Lung (tissue), 12 donors: ENCODE results near the gene PLPP7. TPM values are rescaled to one million over a fixed set of nuclear protein-coding genes. Genes with fewer than 3 reads are reported as not detected.

Experiments
- ATAC-seq: fragments of 200-7000 bp; cut with Tn5 transposase; one replicate; pipeline ENCODE4 v1.9.1; 2020; ENCODE audit warnings: moderate number of reproducible peaks; ENCODE audit not compliant: insufficient read depth, low FRiP score
- DNase-seq, 3 donors: peaks; one replicate each; pipeline ENCODE4 v3.0.0-alpha.2; 2013 to 2017
- H3K27ac ChIP-seq, 2 donors: one replicate each; pipeline ENCODE4 v1.5.1; 2013; ENCODE audit warnings: mild to moderate bottlenecking in 2 of 2, moderate library complexity in 2 of 2, control low read depth in 1 of 2, inconsistent platforms in 1 of 2, low read depth in 1 of 2, low read length in 1 of 2
- H3K27me3 ChIP-seq, 3 donors: one replicate each; pipeline ENCODE4 v1.5.1; 2013; ENCODE audit warnings: low read length in 2 of 3; ENCODE audit not compliant: control insufficient read depth in 3 of 3, insufficient read depth in 3 of 3
- H3K36me3 ChIP-seq, 4 donors: one replicate each; pipeline ENCODE4 v1.5.1; 2013; ENCODE audit warnings: low read length in 4 of 4, mild to moderate bottlenecking in 1 of 4, moderate library complexity in 1 of 4; ENCODE audit not compliant: control insufficient read depth in 4 of 4, insufficient read depth in 4 of 4
- H3K4me1 ChIP-seq, 5 donors: one replicate each; pipeline ENCODE4 v1.5.1; 2013; ENCODE audit warnings: low read length in 5 of 5, mild to moderate bottlenecking in 2 of 5, moderate library complexity in 1 of 5; ENCODE audit not compliant: control insufficient read depth in 5 of 5, insufficient read depth in 5 of 5
- H3K4me3 ChIP-seq: one replicate; pipeline ENCODE4 v1.5.1; 2013; ENCODE audit warnings: mild to moderate bottlenecking, control low read depth, moderate library complexity
- H3K9ac ChIP-seq, 2 donors: one replicate each; pipeline ENCODE4 v1.5.1; 2013; ENCODE audit warnings: low read length in 2 of 2, control low read depth in 1 of 2; ENCODE audit not compliant: insufficient read depth in 1 of 2
- H3K9me3 ChIP-seq, 4 donors: one replicate each; pipeline ENCODE4 v1.5.1; 2013; ENCODE audit warnings: low read length in 3 of 4, mild to moderate bottlenecking in 1 of 4, moderate library complexity in 1 of 4; ENCODE audit not compliant: control insufficient read depth in 4 of 4, insufficient read depth in 3 of 4
- WGBS, 2 donors: extraction: QIAGEN DNeasy Blood & Tissue Kit; methylation state at CpG; one replicate each; pipeline ENCODE4 v1.1.7; 2013; 5-methylcytosine and 5-hydroxymethylcytosine counted together
- polyA plus RNA-seq, 2 donors: library from polyadenylated mRNA; stranded (reverse); fragments of 200-250 nt; gene quantifications; one replicate each; pipeline ENCODE4 v1.2.1, GENCODE V29; 2013
- total RNA-seq, 2 donors: library from RNA; depleted of rRNA in 1 of 2; stranded (reverse); fragments of >200 nt in 1 of 2; gene quantifications; one replicate each; pipeline ENCODE4 v1.2.1, GENCODE V29; 2014 to 2021
- TF ChIP-seq, protein P1 (sequence below): IDR thresholded peaks from 2 replicates; pipeline ENCODE4 v1.5.1; 2012; ENCODE audit warnings: mild to moderate bottlenecking; ENCODE audit errors: control extremely low read depth, extremely low read depth
- donor health status: control.
- donor health status: control.
- donor health status: Bipolar disorder and iron deficiency.
- donor health status: healthy.
- donor health status: DM: yes; HTN: yes; CAD: no.

PLPP7 gene
- total and polyA plus RNA-seq, 4 donors = 0.79 to 1.8 (median 1.1) TPM

DNA sequence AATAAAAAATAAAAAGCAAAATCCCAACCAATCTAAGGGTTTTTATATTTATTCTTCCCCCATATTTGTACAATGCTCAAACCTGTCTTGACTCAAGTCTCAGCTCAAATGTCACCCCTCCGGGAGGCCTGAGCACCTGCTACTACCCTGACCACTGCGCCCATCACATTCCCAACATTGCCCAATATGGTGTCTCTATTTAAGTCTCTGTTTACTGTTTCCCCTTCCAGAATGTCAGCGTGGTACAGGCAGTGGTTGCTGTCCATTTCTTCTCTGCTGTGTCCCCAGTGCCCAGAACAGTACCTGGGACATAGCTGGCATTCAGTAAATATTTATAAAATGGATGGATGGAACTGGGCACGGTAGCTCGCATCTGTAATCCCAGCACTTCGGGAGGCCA is 57.0 kb downstream of the PLPP7 start:
- Histone ChIP-seq H3K27me3 (no peaks in the 10 kb centered on the region), H3K36me3 (no peaks in the 10 kb centered on the region), H3K9me3 (no peaks in the 10 kb centered on the region), H3K4me1 (peaks cover 0 to 9% (median 0%) of the 10 kb centered on the region in 5 donors), H3K9ac (no peak overlapping the region), H3K27ac (no peak overlapping the region), H3K4me3 (no peak overlapping the region)
- WGBS, 2 donors = 88 to 92% methylated on average over 6 of the region's 6 CpGs
- DNase-seq (no peak), ATAC-seq (no peak)
- TF ChIP-seq, protein P1, sequence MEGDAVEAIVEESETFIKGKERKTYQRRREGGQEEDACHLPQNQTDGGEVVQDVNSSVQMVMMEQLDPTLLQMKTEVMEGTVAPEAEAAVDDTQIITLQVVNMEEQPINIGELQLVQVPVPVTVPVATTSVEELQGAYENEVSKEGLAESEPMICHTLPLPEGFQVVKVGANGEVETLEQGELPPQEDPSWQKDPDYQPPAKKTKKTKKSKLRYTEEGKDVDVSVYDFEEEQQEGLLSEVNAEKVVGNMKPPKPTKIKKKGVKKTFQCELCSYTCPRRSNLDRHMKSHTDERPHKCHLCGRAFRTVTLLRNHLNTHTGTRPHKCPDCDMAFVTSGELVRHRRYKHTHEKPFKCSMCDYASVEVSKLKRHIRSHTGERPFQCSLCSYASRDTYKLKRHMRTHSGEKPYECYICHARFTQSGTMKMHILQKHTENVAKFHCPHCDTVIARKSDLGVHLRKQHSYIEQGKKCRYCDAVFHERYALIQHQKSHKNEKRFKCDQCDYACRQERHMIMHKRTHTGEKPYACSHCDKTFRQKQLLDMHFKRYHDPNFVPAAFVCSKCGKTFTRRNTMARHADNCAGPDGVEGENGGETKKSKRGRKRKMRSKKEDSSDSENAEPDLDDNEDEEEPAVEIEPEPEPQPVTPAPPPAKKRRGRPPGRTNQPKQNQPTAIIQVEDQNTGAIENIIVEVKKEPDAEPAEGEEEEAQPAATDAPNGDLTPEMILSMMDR = no peak

DNA sequence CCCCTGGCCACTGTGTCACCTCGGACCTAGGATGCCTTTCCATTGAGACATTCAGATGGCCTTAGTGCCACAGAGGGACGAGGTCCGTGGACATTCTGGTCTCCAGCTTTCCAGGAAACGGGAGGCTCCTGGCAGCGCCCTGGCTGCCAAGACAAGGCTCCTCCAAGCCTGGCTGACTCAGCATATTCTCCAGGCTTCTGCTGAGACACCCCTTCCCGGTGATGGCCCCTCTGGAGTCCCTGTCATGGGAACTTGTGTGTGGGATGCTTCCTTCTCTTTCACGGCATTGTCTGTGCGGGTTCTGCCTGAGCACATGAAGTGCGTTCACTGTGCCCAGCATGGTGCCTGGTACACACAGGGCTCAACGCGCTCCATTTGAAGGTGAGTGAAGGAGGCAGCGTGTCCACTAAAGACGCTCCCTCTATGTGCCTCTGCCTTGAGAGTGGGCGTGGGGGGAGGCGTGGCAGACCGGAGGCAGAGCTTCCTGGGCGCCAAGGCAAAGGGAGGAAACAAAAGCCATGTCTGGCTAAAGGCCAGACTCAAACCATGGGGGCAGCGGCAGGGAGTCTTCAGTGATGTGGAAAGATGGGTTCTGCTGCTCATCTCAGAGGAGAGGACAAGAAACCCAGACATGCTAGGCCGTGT is 58.0 kb downstream of the PLPP7 start:
- Histone ChIP-seq H3K27me3 (no peaks in the 10 kb centered on the region), H3K36me3 (no peaks in the 10 kb centered on the region), H3K4me1 (peaks cover 0 to 9% (median 0%) of the 10 kb centered on the region in 5 donors), H3K9me3 (no peaks in the 10 kb centered on the region), H3K27ac (no peak overlapping the region), H3K9ac (no peak overlapping the region), H3K4me3 (no peak overlapping the region)
- 67 to 70% methylated on average over 19 of the region's 19 CpGs for WGBS, 2 donors
- ATAC-seq = no peak
- no peak for DNase-seq
- TF ChIP-seq, protein P1 = no peak

GRCh38 chr9:131348631-131349521 is 59.4 kb downstream of the PLPP7 start:
- H3K36me3 ChIP-seq = no peaks in the 10 kb centered on the region
- H3K27me3 ChIP-seq = no peaks in the 10 kb centered on the region
- no peak overlapping the region for H3K9ac ChIP-seq
- ATAC-seq (no peak), DNase-seq (no peak)
- TF ChIP-seq, protein P1 = no peak
- no peak overlapping the region for H3K27ac ChIP-seq
- peaks cover 0 to 9% (median 0%) of the 10 kb centered on the region in 5 donors for H3K4me1 ChIP-seq
- no peaks in the 10 kb centered on the region for H3K9me3 ChIP-seq
- no peak overlapping the region for H3K4me3 ChIP-seq
- WGBS, 2 donors = 78 to 81% methylated on average over 10 of the region's 10 CpGs
